ENCODE measurements around the gene C2orf68.
A peak's percentile ranks its signal among the peaks of the same experiment; 100 is the strongest.
"Not testable (repeated sequence)": the region's sequence is repeated elsewhere in the genome, so short reads cannot be mapped to it uniquely, and the experiment has no call there.

Gene C2orf68

GRCh38 chr2:85599468-85600234 is 12.2 kb downstream of the C2orf68 start:
- peaks cover 24% of the 10 kb centered on the region for H3K4me1 ChIP-seq (ENCODE audit: control insufficient read depth, insufficient read depth, low read length, unreplicated experiment)
- H3K79me2 ChIP-seq (ENCODE audit: control insufficient read depth, insufficient read depth, low read length, unreplicated experiment): peaks cover 32% of the 10 kb centered on the region
- H3K36me3 ChIP-seq (ENCODE audit: insufficient read depth, low read length): no peaks in the 10 kb centered on the region
- H2AFZ ChIP-seq (ENCODE audit: low read length, unreplicated experiment): no peak overlapping the region
- no peaks in the 10 kb centered on the region for H3K27me3 ChIP-seq (ENCODE audit: insufficient read depth, low read length)
- no peak overlapping the region for H3K27ac ChIP-seq (ENCODE audit: low read depth, low read length)
- no peak overlapping the region for H3K4me3 ChIP-seq (ENCODE audit: low read depth, low read length)

GRCh38 chr2:85598594-85599340 is 13.1 kb downstream of the C2orf68 start:
- Histone ChIP-seq H3K4me1 (ENCODE audit: control insufficient read depth, insufficient read depth, low read length, unreplicated experiment) (peaks cover 24% of the 10 kb centered on the region), H3K27ac (ENCODE audit: low read depth, low read length) (no peak overlapping the region), H3K27me3 (ENCODE audit: insufficient read depth, low read length) (no peaks in the 10 kb centered on the region), H3K4me3 (ENCODE audit: low read depth, low read length) (no peak overlapping the region), H2AFZ (ENCODE audit: low read length, unreplicated experiment) (no peak overlapping the region), H3K36me3 (ENCODE audit: insufficient read depth, low read length) (no peaks in the 10 kb centered on the region), H3K79me2 (ENCODE audit: control insufficient read depth, insufficient read depth, low read length, unreplicated experiment) (peaks cover 32% of the 10 kb centered on the region)

GRCh38 chr2:85597241-85597640 is 14.6 kb downstream of the C2orf68 start:
- Histone ChIP-seq H3K27ac (ENCODE audit: low read depth, low read length) (no peak overlapping the region), H3K27me3 (ENCODE audit: insufficient read depth, low read length) (no peaks in the 10 kb centered on the region), H3K36me3 (ENCODE audit: insufficient read depth, low read length) (no peaks in the 10 kb centered on the region), H2AFZ (ENCODE audit: low read length, unreplicated experiment) (no peak overlapping the region), H3K79me2 (ENCODE audit: control insufficient read depth, insufficient read depth, low read length, unreplicated experiment) (peaks cover 31% of the 10 kb centered on the region), H3K4me1 (ENCODE audit: control insufficient read depth, insufficient read depth, low read length, unreplicated experiment) (peaks cover 23% of the 10 kb centered on the region), H3K4me3 (ENCODE audit: low read depth, low read length) (peak overlapping the region; percentile 98; the same call in 1 of the 2 replicates)

GRCh38 chr2:85596486-85597143 is 15.3 kb downstream of the C2orf68 start:
- Histone ChIP-seq H2AFZ (ENCODE audit: low read length, unreplicated experiment) (no peak overlapping the region), H3K79me2 (ENCODE audit: control insufficient read depth, insufficient read depth, low read length, unreplicated experiment) (peaks cover 33% of the 10 kb centered on the region), H3K4me3 (ENCODE audit: low read depth, low read length) (peak overlapping the region; percentile 98), H3K4me1 (ENCODE audit: control insufficient read depth, insufficient read depth, low read length, unreplicated experiment) (peaks cover 21% of the 10 kb centered on the region), H3K27me3 (ENCODE audit: insufficient read depth, low read length) (no peaks in the 10 kb centered on the region), H3K36me3 (ENCODE audit: insufficient read depth, low read length) (no peaks in the 10 kb centered on the region), H3K27ac (ENCODE audit: low read depth, low read length) (0 out of 2 replicates have a peak overlapping the region, but pooled peaks have one; percentile 53)

GRCh38 chr2:85596026-85596333 is 15.9 kb downstream of the C2orf68 start:
- H3K36me3 ChIP-seq (ENCODE audit: insufficient read depth, low read length): no peaks in the 10 kb centered on the region
- no peaks in the 10 kb centered on the region for H3K27me3 ChIP-seq (ENCODE audit: insufficient read depth, low read length)
- H3K4me1 ChIP-seq (ENCODE audit: control insufficient read depth, insufficient read depth, low read length, unreplicated experiment): peaks cover 22% of the 10 kb centered on the region
- H2AFZ ChIP-seq (ENCODE audit: low read length, unreplicated experiment): peak overlapping the region; percentile 61
- H3K27ac ChIP-seq (ENCODE audit: low read depth, low read length): peak overlapping the region; percentile 53
- H3K79me2 ChIP-seq (ENCODE audit: control insufficient read depth, insufficient read depth, low read length, unreplicated experiment): peaks cover 32% of the 10 kb centered on the region
- H3K4me3 ChIP-seq (ENCODE audit: low read depth, low read length): peak overlapping the region; percentile 98

- H3K4me1 ChIP-seq (ENCODE audit: control insufficient read depth, insufficient read depth, low read length, unreplicated experiment): peaks cover 27% of the 10 kb centered on the region
- H3K36me3 ChIP-seq (ENCODE audit: insufficient read depth, low read length): no peaks in the 10 kb centered on the region
- H3K27ac ChIP-seq (ENCODE audit: low read depth, low read length): peak within 1 kb of the TSS; percentile 81
- peaks cover 32% of the 10 kb centered on the region for H3K79me2 ChIP-seq (ENCODE audit: control insufficient read depth, insufficient read depth, low read length, unreplicated experiment)
- peak within 1 kb of the TSS; percentile 98 for H3K4me3 ChIP-seq (ENCODE audit: low read depth, low read length)
- H2AFZ ChIP-seq (ENCODE audit: low read length, unreplicated experiment): peak within 1 kb of the TSS; percentile 80
- no peaks in the 10 kb centered on the region for H3K27me3 ChIP-seq (ENCODE audit: insufficient read depth, low read length)
Measured at GRCh38 chr2:85595301-85596025, 16.4 kb downstream of the C2orf68 start, which contains the start of gene RNF181. Gene RNF181 (plus strand): TSS chr2:85595745. CDS start chr2:85595764, 19 bp downstream.

- Histone ChIP-seq H3K27me3 (ENCODE audit: insufficient read depth, low read length) (no peaks in the 10 kb centered on the region), H3K4me1 (ENCODE audit: control insufficient read depth, insufficient read depth, low read length, unreplicated experiment) (peaks cover 33% of the 10 kb centered on the region), H3K79me2 (ENCODE audit: control insufficient read depth, insufficient read depth, low read length, unreplicated experiment) (peaks cover 32% of the 10 kb centered on the region), H3K36me3 (ENCODE audit: insufficient read depth, low read length) (no peaks in the 10 kb centered on the region), H3K4me3 (ENCODE audit: low read depth, low read length) (peak overlapping the region; percentile 98), H3K27ac (ENCODE audit: low read depth, low read length) (peak overlapping the region; percentile 81), H2AFZ (ENCODE audit: low read length, unreplicated experiment) (peak overlapping the region; percentile 80)
Measured at GRCh38 chr2:85594715-85595300, 17.1 kb downstream of the C2orf68 start.

- Histone ChIP-seq H3K4me1 (ENCODE audit: control insufficient read depth, insufficient read depth, low read length, unreplicated experiment) (peaks cover 43% of the 10 kb centered on the region), H3K27me3 (ENCODE audit: insufficient read depth, low read length) (no peaks in the 10 kb centered on the region), H3K36me3 (ENCODE audit: insufficient read depth, low read length) (no peaks in the 10 kb centered on the region), H3K79me2 (ENCODE audit: control insufficient read depth, insufficient read depth, low read length, unreplicated experiment) (peaks cover 36% of the 10 kb centered on the region), H3K4me3 (ENCODE audit: low read depth, low read length) (no peak overlapping the region), H3K27ac (ENCODE audit: low read depth, low read length) (no peak overlapping the region), H2AFZ (ENCODE audit: low read length, unreplicated experiment) (no peak overlapping the region)
Measured at GRCh38 chr2:85593023-85593422, 18.8 kb downstream of the C2orf68 start.

GRCh38 chr2:85592299-85592698 is 19.6 kb downstream of the C2orf68 start:
- not testable (repeated sequence) for H3K36me3 ChIP-seq (ENCODE audit: insufficient read depth, low read length); H3K27ac ChIP-seq (ENCODE audit: low read depth, low read length); H3K27me3 ChIP-seq (ENCODE audit: insufficient read depth, low read length); H3K4me3 ChIP-seq (ENCODE audit: low read depth, low read length); H2AFZ ChIP-seq (ENCODE audit: low read length, unreplicated experiment)
- Histone ChIP-seq H3K4me1 (ENCODE audit: control insufficient read depth, insufficient read depth, low read length, unreplicated experiment) (peaks cover 50% of the 10 kb centered on the region), H3K79me2 (ENCODE audit: control insufficient read depth, insufficient read depth, low read length, unreplicated experiment) (peaks cover 34% of the 10 kb centered on the region)

GRCh38 chr2:85591563-85591962 is 20.3 kb downstream of the C2orf68 start:
- Histone ChIP-seq H3K4me1 (ENCODE audit: control insufficient read depth, insufficient read depth, low read length, unreplicated experiment) (peaks cover 47% of the 10 kb centered on the region), H2AFZ (ENCODE audit: low read length, unreplicated experiment) (no peak overlapping the region), H3K27ac (ENCODE audit: low read depth, low read length) (peak overlapping the region; percentile 86; the same call in 1 of the 2 replicates), H3K79me2 (ENCODE audit: control insufficient read depth, insufficient read depth, low read length, unreplicated experiment) (peaks cover 27% of the 10 kb centered on the region), H3K36me3 (ENCODE audit: insufficient read depth, low read length) (no peaks in the 10 kb centered on the region), H3K4me3 (ENCODE audit: low read depth, low read length) (no peak overlapping the region), H3K27me3 (ENCODE audit: insufficient read depth, low read length) (no peaks in the 10 kb centered on the region)
